ENCODE data around the gene SLC4A5. TPM values are rescaled to one million over a fixed set of nuclear protein-coding genes. Genes with fewer than 3 reads are reported as not detected.

The SLC4A5 gene
- total and polyA plus RNA-seq, 2 experiments from 2014 or later = 1.5 to 9.0 TPM

DNA sequence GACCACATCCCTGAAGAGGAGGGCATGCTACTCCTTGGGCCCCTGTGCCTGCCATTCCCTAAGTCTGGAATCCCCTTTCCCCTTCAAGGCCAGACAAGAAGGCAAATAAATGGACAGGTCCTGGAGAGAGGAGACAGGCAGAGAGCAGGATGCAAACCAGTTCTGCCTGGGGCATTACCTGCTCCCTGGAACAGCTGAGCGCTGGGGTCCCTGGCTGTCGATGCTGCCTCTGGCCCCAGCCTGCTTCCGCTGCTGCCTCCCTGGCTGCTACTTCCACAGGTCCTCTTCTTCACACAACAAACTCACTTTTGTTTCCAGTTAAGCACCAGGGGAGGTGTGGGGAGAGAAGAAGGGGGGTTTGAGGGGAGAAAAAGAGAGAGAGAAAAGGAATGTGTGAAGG lies 53.1 kb downstream of the SLC4A5 start:
- no peaks in the 10 kb centered on the region for H3K36me3 ChIP-seq
- H3K4me3 ChIP-seq = no peak overlapping the region
- H3K9me3 ChIP-seq (ENCODE audit: low read depth) = no peaks in the 10 kb centered on the region
- H3K27me3 ChIP-seq = no peaks in the 10 kb centered on the region
- peaks cover 20% of the 10 kb centered on the region for H3K4me1 ChIP-seq (ENCODE audit: low read depth)
- TF ChIP-seq, protein P1, sequence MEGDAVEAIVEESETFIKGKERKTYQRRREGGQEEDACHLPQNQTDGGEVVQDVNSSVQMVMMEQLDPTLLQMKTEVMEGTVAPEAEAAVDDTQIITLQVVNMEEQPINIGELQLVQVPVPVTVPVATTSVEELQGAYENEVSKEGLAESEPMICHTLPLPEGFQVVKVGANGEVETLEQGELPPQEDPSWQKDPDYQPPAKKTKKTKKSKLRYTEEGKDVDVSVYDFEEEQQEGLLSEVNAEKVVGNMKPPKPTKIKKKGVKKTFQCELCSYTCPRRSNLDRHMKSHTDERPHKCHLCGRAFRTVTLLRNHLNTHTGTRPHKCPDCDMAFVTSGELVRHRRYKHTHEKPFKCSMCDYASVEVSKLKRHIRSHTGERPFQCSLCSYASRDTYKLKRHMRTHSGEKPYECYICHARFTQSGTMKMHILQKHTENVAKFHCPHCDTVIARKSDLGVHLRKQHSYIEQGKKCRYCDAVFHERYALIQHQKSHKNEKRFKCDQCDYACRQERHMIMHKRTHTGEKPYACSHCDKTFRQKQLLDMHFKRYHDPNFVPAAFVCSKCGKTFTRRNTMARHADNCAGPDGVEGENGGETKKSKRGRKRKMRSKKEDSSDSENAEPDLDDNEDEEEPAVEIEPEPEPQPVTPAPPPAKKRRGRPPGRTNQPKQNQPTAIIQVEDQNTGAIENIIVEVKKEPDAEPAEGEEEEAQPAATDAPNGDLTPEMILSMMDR (IDR thresholded peaks at IDR 0.05; ENCODE audit: low read depth, low read length) = no peak
- H3K27ac ChIP-seq = peak overlapping the region; percentile 72
- no peak for DNase-seq (ENCODE audit: low read depth in 1 of 2, low spot score in 1 of 2)

DNA sequence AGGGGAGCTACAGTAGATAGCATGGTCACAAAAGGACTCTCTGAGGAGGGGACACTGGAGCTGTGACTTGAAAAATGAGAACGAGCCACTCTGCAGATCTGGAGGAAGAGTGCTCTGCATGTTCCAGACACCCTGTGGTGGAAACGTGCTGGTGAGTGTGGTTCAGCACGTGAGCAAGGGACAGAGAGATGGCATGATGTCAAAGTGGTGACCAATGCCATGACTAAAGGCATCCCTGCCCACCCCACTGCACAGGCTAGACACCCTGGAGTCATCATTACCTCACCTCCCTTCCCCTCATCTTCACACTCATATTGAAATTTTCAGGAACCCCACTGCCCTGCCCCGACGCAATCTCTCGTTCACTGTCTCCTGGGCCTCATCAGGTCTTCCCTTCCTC lies 56.5 kb downstream of the SLC4A5 start:
- H3K9me3 ChIP-seq (ENCODE audit: low read depth) = no peaks in the 10 kb centered on the region
- no peak for DNase-seq (ENCODE audit: low read depth in 1 of 2, low spot score in 1 of 2)
- H3K4me3 ChIP-seq = no peak overlapping the region
- no peaks in the 10 kb centered on the region for H3K36me3 ChIP-seq
- TF ChIP-seq, protein P1 (IDR thresholded peaks at IDR 0.05; ENCODE audit: low read depth, low read length) = no peak
- H3K27me3 ChIP-seq = no peaks in the 10 kb centered on the region
- H3K27ac ChIP-seq = no peak overlapping the region
- H3K4me1 ChIP-seq (ENCODE audit: low read depth) = peaks cover 16% of the 10 kb centered on the region

DNA sequence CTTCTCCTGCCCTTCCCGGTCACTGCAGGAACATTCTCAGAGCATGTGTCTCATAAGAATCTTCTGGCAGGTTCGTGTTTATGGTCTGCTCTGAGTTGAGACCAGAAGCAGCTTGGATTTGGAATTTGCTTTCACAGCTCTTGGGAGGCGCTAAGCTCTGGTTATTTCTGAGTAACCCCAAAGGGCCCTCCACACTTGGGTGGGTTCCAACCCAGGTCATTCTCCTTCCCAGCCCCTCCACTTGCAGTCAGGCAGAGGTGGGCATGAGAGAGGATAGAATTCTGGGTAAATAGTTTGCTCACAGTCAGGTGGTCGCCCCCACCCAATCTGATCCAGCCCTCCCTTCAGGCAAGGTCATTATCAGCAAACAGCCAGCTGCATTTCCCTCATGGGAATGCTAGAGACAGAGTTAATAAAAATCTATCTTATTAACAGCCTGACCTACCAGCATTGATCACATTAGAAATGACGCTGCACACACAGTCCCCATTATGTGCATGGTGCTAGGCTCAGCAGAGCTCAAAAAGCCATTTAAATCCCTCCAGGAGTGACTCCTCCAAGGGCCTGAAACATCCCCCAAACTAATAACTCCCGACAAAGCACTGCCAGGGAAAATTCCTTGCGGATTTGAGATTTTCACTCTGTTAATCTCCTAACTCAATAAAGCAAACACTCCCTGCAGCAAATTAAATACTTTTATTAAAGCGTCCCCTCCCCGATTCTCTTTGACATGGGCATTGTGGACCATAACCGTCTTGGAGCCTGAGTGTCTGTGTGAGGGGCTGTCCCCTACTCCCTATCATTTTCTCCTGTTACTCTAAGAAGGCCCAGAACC lies 61.9 kb downstream of the SLC4A5 start:
- no peak for DNase-seq (ENCODE audit: low read depth in 1 of 2, low spot score in 1 of 2)
- no peak overlapping the region for H3K4me3 ChIP-seq
- H3K27me3 ChIP-seq = no peaks in the 10 kb centered on the region
- no peaks in the 10 kb centered on the region for H3K9me3 ChIP-seq (ENCODE audit: low read depth)
- no peak overlapping the region for H3K27ac ChIP-seq
- TF ChIP-seq, protein P1 (IDR thresholded peaks at IDR 0.05; ENCODE audit: low read depth, low read length) = no peak
- H3K36me3 ChIP-seq = no peaks in the 10 kb centered on the region
- peaks cover 8% of the 10 kb centered on the region for H3K4me1 ChIP-seq (ENCODE audit: low read depth)

DNA sequence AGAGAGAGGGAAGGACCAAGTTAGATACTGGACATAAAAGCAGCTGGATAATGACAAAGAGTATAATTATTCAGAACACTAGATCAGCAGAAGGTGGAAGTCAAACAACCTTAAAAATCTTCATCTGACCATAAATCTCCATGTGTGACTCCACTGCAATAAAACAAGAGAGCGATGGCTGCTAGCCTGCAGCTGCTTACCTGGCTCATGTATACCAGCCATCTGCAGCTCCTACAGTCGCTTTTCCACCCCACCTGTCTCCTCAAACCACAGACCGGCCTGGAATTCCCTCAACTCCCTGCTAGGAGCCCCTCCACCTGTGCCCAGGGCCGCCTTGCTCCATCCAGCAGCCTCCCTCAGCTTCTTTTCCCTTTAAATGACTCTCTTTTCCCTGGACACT lies 64.5 kb downstream of the SLC4A5 start:
- Histone ChIP-seq H3K9me3 (ENCODE audit: low read depth) (no peaks in the 10 kb centered on the region), H3K27me3 (no peaks in the 10 kb centered on the region), H3K27ac (no peak overlapping the region), H3K4me3 (no peak overlapping the region), H3K4me1 (ENCODE audit: low read depth) (peaks cover 8% of the 10 kb centered on the region), H3K36me3 (no peaks in the 10 kb centered on the region)
- TF ChIP-seq, protein P1 (IDR thresholded peaks at IDR 0.05; ENCODE audit: low read depth, low read length) = no peak
- no peak for DNase-seq (ENCODE audit: low read depth in 1 of 2, low spot score in 1 of 2)

DNA sequence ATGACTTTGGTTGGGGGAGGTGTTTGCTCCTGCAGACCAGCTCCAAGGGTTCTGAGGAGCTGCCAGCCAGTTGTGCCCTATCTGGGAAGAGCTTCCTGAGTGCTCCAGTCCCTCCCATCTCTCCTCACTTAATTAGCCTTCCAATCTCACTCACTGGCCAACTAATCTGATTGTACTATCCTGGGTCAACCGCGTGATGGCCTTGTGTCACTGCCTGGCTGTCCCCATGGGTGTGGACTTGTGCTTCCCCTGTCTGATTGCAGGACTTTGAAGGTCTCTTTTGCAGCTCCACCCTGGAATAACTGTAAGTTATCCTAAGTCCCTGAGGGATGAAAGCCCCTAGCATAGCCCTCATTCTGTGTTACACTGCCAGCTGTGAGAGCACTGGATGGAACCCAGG lies 65.0 kb downstream of the SLC4A5 start:
- H3K36me3 ChIP-seq = no peaks in the 10 kb centered on the region
- H3K9me3 ChIP-seq (ENCODE audit: low read depth) = no peaks in the 10 kb centered on the region
- H3K4me3 ChIP-seq = no peak overlapping the region
- H3K27me3 ChIP-seq = no peaks in the 10 kb centered on the region
- DNase-seq (ENCODE audit: low read depth in 1 of 2, low spot score in 1 of 2) = no peak
- no peak overlapping the region for H3K27ac ChIP-seq
- TF ChIP-seq, protein P1 (IDR thresholded peaks at IDR 0.05; ENCODE audit: low read depth, low read length) = no peak
- peaks cover 8% of the 10 kb centered on the region for H3K4me1 ChIP-seq (ENCODE audit: low read depth)
